SIG-M5 treated with dmso at 0.1 percent for 504 hours (cell line): ENCODE results near the gene CAPZA1.
"Not testable (repeated sequence)": the region's sequence is repeated elsewhere in the genome, so short reads cannot be mapped to it uniquely, and the experiment has no call there.

Source experiments
- DNase-seq: peaks from one replicate; lab custom pipeline; 2025; ENCODE audit not compliant: unreplicated experiment; lab: John Stamatoyannopoulos, UW

Gene CAPZA1

DNA sequence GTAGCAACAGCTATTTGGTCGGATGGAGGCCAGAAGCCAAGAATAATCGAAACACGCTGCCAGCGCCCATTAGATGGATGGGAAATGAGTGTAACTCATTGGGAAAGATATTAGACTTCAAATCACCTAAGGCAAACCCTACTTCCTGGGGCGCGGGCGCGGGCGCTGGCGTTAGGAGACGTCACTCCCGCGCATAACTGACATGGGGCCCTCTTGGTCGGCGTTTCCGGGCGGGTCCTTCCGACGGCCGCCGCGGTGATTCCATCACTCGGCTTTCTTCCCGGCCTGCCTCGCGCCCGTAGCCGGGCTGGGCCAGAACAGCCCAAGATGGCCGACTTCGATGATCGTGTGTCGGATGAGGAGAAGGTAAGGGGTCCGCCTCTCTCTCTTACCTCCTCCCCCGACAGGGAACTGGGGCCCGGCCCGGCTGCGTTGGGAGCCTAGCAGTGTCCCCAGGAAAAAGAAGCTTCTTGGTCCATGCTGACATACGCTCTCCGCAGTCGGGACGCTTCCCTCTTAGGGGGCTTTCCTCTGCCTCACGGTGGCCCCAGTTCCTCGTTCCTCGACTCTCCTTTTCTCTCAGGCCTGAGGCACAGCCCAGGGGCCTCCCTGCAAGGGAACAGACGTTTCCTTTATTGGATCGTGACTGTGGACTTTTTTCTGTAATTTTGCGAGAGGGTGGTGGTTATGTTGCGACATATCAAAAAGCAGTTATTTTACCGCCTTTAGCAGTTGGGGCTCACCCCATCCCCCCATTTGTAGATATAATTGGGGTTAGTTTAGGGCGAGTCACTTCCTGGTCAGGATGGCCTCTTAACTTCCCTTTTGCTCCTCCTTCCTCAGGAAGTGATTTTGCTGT, at the start of gene CAPZA1:
Gene CAPZA1 (plus strand): TSS at position 315 of the 859 bp plus-strand sequence. CDS start 13 bp downstream, at position 328.
- DNase-seq, result peak; percentile 96

DNA sequence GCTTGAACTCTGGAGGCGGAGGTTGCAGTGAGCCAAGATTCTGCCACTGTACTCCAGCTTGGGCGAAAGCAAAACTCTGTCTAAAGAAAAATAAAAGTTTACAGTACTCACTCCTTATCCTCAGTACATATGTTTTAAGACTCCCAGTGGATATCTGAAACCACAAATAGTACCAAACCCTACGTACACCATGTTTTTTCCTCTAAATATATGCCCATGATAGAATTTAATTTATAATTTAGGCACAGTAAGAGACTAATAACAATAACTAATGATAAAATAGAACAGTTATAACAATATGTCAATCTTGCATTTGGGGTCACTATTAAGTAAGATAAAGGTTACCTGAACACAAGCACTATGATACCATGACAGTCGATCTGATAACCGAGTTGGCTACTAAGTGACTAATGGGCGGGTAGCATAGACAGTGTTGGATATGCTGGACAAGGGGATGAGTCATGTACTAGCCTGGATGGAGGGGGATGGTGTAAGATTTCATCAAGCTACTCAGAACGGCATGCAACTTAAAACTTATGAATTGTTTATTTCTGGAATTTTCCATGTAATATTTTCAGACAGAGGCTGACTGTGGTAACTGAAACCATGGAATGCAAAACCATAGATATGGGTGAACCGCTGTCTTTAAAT, 44.4 kb upstream of the CAPZA1 start:
- no peak for DNase-seq

DNA sequence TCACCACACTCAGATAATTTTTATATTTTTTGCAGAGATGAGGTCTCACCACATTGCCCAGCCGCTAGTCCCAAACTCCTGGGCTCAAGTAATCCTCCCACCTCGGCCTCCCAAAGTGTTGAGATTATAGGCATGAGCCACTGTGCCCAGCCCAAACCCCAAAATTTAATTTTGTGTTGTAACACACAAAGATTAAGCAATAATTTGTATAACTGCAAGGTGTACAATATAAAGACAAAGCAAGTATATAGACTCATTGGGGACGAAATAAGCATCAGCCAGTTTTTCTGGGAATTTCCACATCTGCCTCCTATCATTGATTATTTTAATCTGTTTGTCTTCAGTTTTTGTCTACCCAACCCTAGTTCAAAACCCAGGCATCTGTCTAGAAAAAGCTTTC, 43.4 kb upstream of the CAPZA1 start:
- DNase-seq, result no peak

DNA sequence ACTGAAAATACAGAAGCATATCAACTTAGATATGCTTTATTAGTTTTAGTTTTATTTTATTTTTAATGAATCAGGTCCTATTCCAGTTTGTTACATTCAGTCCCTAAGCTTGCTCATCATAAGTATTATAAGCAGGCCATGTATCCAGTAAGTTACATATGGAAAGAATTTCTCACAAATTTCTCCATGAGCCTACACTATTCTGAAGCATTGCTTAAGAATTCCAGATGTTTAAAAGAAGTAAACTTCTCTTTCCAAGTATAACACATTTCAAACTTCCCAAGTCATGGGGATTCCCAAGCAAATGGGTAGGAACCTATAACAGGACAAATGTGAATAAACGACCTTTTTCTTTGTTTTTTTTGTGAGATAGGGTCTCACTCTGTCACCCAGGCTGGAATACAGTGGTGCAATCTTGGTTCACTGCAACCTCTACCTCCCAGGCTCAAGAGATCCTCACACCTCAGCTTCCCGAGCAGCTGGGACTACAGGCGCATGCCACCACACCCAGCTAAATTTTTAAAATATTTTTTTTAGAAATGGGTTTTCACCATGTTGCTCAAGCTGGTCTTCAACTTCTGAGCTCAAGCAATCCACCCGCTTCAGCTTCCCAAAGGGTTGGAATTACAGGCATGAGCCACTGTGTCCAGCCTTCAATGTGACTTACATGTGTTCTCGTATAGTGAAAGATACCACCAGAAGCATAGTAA, 39.7 kb upstream of the CAPZA1 start:
- DNase-seq, result no peak

DNA sequence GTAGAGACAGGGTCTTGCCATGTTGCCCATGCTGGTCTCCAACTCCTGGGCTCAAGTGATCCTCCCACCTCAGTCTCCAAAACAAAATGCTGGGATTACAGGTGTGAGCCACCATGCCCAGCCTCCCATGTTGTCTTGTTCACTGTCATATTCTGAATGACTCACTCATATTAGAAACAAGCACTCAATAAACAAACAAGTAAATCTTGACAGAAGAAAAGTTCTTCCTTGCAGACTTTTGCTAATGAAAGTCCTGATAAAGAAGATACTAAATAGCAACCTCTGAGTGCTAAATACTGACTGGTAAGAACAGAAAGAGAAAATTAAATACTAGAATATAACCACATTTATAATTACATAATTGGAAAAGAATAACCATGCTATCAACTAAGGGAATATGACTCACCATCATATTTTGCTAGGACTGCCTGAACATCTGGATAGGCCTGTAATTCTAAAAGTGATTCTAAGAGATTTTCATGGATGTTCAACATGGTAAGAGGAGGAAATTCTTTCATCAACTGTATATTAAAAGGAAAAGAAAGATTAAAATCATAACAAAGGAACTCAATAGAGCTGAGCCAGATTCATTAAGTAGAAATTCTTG, 37.9 kb upstream of the CAPZA1 start:
- no peak for DNase-seq

DNA sequence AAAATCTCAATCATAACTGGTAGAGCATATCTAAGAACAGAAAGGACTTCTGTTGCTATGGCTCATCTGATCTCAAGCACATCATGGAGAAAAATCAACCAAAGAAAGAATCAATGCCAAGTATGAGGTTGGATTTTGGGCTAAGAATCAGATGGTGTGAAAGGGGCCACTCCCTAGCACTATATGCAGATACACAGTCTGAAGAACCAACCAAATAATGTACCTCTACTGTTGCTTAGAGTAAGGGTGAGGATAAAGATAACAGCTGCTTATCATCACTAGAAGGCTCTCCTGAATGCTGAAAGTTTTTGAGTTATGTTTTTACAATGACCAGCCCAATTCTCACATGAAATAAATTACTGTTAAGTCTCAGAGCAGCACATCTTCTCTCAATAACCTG, 36.3 kb upstream of the CAPZA1 start:
- no peak for DNase-seq

DNA sequence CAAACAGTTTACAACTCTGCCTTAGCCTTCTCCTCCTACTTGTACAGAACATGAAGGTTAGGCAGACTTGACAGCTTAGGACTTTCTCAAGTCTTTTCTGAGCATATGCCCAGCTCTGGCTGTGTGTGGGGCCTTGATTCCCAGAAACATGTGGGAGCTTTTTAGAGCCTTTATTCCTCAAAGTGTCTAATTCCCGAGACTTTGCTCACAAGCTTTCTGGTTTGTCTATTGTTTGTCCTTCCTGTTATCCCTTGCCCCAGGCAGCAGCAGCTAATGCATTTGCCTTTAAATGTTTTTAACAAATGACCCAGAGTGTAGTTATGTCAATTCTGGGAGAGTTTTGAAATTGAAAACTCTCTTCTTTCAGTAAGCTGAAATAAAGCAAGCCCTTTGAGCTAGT, 29.9 kb upstream of the CAPZA1 start:
- DNase-seq, result no peak

DNA sequence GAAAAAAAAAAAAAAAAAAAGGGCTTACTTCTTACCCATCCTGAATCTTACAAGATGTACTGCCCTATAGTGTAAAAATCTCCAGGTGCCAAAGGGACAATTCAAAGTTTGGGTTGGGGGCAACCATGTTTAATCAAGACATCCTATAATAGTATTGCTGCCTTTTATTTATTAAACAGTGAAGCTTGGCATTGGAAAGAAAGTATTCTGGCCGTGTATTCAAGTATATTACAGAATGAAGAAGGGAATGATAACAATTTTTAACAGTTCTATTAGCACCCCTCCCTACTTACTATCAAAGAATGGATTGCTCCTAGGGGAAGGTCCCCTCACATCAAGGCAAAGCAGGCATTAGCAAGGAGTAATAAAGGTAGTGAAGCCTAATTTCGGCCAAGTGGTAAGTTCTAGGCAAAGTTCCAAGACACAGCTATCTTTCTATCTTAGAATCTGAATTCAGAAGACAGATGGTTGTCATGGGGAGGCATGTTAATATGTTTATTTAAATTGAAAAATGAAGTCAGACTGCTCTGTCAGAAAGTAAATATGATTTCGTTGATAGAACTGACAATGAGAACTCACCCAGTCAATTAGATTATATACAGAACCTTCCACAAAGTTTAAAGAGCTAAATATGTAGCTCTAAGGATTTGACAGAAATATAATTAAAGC, 25.3 kb upstream of the CAPZA1 start:
- DNase-seq, result peak; percentile 36

DNA sequence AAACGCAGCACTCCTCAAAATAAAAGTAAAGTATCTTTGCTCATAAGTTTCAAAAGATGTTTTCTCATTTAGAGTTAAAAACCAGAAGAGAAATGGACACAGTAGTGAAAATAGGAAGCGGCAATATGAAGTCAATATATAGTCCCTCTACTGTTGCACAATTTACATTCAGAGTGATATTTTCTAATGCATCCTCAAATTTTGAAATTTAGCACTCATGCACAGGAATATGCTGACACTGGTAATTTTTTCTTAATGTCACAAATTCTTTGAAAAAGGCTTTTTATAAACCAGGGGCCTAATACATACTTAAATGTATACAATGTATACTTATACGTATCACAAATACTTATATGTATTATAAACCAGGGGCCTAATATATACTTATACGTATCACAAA, 20.2 kb upstream of the CAPZA1 start:
- DNase-seq, result peak; percentile 14

DNA sequence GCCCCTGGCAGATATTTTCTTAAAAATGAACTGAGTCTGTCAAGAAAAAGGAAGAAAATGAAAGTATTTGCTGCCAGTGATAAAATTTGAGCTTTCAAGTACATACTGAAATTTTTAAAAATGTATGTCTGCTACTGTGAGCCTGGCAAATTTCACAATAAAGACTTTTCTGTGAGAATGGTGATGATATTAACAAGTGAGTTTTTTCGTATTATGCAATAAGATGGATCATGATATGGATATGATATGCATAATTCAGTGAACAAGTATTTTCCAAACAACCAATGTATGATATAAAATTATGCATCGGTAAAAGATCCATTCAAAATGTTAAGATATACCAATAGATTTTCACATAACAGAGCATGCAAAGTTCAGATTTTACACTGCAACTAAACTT, 16.6 kb upstream of the CAPZA1 start:
- no peak for DNase-seq

DNA sequence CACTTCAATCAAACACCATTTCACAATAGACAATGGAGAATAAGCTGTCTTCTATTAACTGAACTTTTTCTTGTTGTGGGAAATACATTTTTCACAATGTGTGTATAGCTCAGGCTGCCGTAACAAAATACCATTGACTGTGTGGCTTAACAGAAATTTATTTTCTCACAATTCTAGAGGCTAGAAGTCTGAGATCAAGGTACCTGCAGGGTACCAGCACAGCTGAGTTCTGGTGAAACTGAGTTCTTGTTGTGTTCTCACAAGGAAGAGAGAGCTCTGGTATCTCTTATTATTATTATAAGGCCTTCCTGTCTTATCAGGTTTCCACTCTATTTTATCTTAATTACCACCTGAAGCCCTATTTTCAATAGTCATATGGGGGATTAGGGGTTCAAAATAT, 16.1 kb upstream of the CAPZA1 start:
- DNase-seq, result no peak

DNA sequence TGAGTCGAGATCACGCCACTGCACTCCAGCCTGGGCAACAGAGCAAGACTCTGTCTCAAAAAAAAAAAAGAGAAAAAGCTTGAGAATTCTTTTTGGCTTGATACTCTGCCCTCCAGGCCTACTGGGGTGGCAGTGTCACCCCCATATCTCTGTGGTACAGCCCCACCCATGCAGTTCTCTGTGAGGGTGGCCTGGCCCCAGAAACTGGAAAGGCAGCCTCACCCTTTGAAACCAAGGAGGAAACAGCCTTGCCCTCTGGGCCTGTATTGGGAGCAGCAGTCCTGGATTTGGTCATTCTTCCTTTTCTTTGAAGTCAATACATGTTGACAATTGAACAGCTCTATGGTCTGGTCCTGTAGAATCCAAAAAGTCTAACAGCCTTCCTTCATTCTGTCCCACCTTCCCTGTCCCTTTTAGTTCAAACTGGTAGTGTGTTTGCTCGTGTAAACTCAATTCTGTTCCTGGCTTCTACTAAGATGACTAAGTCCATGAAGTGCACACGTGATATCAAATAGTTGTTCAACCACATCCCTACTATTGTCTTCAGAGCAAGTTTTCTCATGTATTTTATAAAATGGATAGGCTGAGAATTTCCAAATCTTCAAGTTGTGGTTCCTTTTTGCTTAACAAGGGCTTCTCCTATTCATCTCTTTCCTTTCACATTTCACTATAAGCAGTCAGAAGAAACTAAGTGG, 13.9 kb upstream of the CAPZA1 start:
- DNase-seq, result no peak

DNA sequence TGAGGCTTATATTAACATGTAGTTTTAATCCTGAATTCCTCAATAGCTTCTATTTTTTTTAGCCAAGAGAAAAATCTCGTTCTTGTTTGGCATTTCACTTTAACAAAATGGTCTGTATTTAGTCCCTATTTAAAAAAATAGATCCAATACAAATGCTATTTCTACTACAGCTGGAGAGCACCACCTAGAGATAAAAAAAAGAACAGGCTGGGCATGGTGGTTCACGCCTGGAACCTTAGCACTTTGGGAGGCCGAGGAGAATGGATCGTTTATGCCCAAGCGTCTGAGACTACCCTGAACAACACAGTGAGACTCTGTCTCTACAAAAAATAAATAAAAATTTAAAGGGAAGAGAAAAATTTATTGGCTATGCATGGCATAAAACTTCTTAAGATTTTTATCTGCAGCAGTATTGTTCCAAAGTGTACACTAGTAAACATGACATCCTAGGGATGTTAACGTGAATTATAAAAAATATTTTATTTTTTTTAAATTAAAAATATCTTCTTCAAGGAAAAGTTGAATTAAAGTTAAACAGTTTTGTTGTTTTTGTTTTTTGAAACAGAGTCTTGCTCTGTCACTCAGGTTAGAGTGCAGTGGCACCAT, 5.1 kb upstream of the CAPZA1 start:
- DNase-seq, result peak; percentile 34

DNA sequence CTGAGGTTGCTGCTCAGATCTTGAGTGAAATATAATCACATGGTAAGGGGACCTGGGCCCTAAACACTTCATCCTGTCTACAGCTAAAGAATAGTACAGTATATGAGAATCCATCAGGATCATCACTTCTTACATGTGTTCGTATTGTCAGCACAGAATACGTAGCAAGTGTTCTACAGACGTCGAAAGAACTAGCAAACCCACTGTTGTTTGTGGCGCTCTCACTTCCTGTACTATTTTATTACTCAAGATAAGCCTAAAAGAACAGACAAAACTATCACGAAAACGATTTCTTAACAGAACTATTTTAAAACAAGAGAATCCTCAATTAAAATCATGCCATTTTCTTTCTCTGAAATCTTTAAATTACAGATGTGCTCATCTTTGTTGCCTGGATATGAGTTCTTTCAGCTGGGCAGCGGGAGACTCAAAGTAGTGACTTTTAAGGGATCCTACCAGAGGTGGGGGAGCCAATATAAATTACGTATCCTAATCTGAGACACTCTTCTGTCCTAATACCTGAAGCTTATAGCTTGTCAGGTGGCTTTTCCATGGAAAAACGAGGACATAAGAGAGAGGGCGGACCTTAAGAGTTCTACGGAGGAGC, 1.4 kb upstream of the CAPZA1 start:
- peak; percentile 69 for DNase-seq

DNA sequence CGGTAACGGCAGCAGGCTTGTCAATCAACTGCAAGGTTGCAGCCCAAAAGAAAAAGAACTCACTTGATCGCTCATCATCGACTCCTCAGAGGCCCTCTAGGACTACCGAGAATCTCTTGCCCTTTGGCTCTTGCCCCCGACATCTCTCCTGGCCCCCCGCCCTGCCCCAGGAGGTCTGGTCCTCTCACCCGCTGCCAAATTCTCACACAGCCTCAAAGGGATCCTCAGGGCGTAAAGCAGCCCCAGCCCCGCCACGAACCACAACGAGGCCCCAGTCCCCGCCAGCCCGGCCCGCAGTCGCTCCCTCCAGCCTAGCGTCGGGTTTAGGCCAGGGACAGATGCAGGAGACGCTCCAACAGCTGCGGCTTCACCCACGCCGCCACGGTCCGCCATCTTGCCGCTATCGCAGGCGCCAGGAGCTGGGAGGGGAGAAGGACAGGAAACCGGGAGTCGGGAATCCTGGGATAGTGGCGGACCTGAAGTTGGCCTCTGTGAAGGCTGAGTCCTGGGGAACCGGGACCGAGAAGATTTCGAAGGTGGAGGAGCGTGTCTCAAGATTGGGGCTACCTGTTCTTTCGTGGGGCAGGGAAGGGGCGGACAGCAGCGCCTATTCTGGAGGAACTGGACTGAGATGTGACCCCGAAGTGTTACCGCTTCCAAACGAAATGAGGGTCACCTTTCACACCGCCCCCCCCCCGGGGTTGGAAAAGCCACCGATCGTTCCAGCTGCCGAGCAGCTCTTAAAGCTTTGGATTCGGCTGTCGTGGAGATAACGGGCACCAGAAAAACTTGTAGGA, 713 bp upstream of the CAPZA1 start, which contains the start of gene ST7L:
Gene ST7L (minus strand): TSS at position 421 of the 797 bp plus-strand sequence. CDS start 28 bp downstream, at position 393.
- no peak for DNase-seq

DNA sequence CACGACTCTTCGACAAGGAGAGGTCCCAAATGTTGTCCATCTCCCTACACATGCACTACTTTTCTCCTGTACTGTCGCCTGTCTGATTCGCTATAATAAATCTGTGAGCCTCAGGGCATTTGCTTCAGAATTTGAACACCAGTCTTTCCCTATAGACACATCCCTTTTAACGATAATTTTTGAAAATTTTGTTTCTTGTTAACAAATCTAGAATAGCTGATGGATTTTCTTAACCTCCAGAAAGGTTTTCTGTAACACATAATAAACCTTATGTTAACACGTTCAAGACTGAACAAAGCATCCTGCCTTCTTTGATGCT, 704 bp downstream of the CAPZA1 start:
- no peak for DNase-seq

DNA sequence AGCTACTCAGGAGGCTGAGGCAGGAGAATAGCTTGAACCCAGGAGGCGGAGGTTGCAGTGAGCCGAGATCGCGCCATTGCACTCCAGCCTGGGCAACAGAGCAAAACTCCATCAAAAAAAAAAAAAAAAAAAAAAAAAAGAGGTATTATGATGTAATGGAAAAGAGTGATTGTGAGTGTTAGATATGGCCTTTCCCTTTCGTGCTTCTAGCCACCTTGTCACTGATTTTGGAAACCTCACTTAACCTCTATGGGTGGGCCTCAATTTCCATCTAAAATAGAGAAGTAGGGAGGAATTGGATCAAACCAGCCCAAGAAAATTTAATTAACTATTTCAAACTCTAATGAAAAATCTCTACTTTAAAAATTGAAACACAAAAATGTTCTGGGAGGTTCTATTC, 4.9 kb downstream of the CAPZA1 start:
- not testable (repeated sequence) for DNase-seq

DNA sequence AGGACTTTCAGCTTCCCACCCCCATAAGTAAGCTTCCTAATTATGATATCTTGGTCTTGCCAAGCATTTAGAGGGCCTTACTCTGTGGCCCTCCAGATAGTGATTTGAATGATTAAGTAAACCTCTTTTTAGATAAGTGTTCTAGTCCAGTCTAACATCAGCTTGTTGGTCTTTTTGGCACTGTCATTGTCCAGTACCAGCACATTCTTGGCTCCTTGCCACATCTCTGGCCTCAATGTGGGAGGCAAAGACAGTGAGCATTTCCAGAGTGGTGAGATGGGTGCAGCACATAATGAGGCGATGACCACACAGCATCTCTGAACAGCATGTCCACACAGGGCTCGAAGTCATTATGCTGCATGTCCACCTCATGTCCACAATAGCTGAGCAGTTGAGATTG, 6.1 kb downstream of the CAPZA1 start:
- no peak for DNase-seq

DNA sequence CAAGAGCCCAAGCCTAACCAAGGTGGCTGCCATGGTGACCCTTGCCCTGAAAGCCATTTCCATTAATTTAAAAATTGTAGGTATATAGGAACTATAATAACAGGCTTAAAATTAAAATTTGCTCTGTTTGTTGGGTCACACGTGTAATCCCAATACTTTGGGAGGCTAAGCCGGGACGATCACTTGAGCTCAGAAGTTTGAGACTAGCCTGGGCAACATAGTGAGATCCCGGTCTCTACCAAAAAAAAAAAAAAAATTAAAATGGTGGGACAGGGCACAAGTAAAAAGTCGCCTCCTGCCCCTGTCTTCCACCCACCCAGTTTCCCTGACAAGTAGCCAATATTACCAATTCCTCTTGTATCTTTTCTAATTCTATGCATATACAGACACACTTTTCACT, 6.6 kb downstream of the CAPZA1 start:
- no peak for DNase-seq
